ENCODE results near the gene POLA2.

DNA sequence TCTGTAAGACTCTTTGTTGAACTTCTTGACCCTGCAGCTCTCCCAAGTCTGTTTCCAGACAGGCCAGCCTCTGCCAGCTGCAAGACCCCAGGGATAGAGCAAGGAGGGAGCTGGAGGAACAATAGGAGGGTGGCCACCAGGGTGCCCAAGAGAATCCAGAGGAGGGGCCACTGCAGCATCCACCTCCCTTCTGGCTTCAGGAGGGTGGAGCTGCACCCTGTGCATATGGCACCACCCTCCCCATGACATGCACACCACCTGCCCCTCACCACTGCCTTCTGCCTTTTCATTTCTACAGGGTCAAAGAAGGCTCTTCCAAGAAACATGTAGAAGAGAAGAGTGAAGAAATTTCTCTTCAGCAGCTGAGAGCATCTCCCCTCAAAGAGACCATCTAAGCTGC is 20.1 kb upstream of the POLA2 start:
- TF ChIP-seq, protein P1, sequence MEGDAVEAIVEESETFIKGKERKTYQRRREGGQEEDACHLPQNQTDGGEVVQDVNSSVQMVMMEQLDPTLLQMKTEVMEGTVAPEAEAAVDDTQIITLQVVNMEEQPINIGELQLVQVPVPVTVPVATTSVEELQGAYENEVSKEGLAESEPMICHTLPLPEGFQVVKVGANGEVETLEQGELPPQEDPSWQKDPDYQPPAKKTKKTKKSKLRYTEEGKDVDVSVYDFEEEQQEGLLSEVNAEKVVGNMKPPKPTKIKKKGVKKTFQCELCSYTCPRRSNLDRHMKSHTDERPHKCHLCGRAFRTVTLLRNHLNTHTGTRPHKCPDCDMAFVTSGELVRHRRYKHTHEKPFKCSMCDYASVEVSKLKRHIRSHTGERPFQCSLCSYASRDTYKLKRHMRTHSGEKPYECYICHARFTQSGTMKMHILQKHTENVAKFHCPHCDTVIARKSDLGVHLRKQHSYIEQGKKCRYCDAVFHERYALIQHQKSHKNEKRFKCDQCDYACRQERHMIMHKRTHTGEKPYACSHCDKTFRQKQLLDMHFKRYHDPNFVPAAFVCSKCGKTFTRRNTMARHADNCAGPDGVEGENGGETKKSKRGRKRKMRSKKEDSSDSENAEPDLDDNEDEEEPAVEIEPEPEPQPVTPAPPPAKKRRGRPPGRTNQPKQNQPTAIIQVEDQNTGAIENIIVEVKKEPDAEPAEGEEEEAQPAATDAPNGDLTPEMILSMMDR (IDR thresholded peaks at IDR 0.05): no peak
- TF ChIP-seq POLR2AphosphoS5 (IDR thresholded peaks at IDR 0.05; ENCODE audit: low read depth, low read length): no peak
- no peak for TF ChIP-seq SIN3A (IDR thresholded peaks at IDR 0.05; ENCODE audit: borderline replicate concordance, insufficient read depth, low read depth, low read length)
- TF ChIP-seq TCF7L2 (IDR thresholded peaks at IDR 0.05; ENCODE audit: low read depth, low read length): no peak

Measured in Panc1 (cell line).